Vagina (tissue), 2 donors: ENCODE results near the gene B3GALNT1.

Experiments used
- CTCF ChIP-seq, 3 experiments: fragments of 450-650 bp in 2 of 3; fragments of 200-600 bp in 1 of 3; sonication (generic) in 1 of 3; IDR thresholded peaks; one replicate each; pipeline ENCODE4 v1.5.1; 2017 to 2019; ENCODE audit warnings: antibody characterized with exemption in 3 of 3, mild to moderate bottlenecking in 2 of 3, moderate library complexity in 2 of 3
- POLR2A ChIP-seq, 2 donors: fragments of 450-650 bp; IDR thresholded peaks; one replicate each; pipeline ENCODE4 v1.6.1; 2017; ENCODE audit warnings: antibody characterized with exemption in 2 of 2, mild to moderate bottlenecking in 2 of 2, moderate library complexity in 2 of 2
- POLR2AphosphoS5 ChIP-seq, 2 donors: sonication (generic); formaldehyde crosslinking; IDR thresholded peaks; one replicate each; pipeline ENCODE4 v1.9.0; 2017; ENCODE audit warnings: antibody characterized with exemption in 2 of 2, mild to moderate bottlenecking in 2 of 2, low read depth in 1 of 2; ENCODE audit not compliant: insufficient read depth in 1 of 2

GRCh38 chr3:161101609-161102008 lies 3.5 kb downstream of the B3GALNT1 start:
- no peak for TF ChIP-seq CTCF (IDR thresholded peaks at IDR 0.05)
- no peak for TF ChIP-seq POLR2A (IDR thresholded peaks at IDR 0.05)
- TF ChIP-seq POLR2AphosphoS5 (IDR thresholded peaks at IDR 0.05; ENCODE audit: insufficient read depth in 1 of 2, low read depth in 1 of 2) = no peak
